GM18907 (cell line): ENCODE measurements around the gene PLEKHG2.

ENCODE experiments used
- ATAC-seq: cut with Tn5 transposase; IDR thresholded peaks from one replicate; pipeline ENCODE4 v1.9.1; 2021; ENCODE audit warnings: mild to moderate bottlenecking, moderate library complexity; ENCODE audit not compliant: unreplicated experiment

PLEKHG2 gene

DNA sequence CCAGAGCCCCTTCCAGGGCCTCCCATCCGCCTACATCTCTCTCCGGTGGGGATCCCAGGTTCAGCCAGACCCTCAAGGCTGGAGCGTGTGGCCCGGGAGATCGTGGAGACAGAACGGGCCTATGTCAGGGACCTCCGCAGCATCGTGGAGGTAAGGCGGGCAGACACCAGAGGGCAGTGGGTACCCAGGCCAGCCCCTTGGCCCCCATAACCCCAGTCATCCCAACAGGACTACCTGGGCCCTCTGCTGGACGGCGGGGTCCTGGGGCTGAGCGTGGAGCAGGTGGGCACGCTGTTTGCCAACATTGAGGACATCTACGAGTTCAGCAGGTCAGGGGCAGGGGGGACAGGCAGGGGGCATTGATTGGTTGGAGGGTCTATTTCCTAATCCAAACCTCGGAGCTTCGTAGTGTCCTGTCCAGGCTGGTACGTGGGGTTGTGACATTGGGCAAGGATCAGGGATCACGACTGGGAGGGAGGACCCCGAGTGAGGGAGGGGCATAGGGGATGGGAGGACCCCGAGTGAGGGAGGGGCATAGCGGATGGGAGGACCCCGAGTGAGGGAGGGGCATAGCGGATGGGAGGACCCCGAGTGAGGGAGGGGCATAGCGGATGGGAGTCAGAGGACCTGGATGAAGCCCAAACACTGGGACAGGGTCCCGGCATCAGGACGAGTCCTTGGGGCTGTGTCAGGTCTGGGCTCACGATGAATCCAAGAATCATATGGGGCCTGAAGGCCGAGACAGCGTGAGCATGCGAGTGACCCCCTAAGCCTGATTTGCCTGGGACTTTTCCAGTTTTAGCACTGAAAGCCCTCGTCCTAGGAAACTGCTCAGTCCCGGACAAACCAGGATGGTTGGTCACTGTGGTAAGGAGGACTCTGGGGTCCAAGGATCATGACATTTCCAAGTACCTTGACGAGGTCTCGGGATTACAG is 2.9 kb downstream of the PLEKHG2 start:
- no peak for ATAC-seq

GRCh38 chr19:39416152-39417120 is 4.0 kb downstream of the PLEKHG2 start:
- no peak for ATAC-seq

DNA sequence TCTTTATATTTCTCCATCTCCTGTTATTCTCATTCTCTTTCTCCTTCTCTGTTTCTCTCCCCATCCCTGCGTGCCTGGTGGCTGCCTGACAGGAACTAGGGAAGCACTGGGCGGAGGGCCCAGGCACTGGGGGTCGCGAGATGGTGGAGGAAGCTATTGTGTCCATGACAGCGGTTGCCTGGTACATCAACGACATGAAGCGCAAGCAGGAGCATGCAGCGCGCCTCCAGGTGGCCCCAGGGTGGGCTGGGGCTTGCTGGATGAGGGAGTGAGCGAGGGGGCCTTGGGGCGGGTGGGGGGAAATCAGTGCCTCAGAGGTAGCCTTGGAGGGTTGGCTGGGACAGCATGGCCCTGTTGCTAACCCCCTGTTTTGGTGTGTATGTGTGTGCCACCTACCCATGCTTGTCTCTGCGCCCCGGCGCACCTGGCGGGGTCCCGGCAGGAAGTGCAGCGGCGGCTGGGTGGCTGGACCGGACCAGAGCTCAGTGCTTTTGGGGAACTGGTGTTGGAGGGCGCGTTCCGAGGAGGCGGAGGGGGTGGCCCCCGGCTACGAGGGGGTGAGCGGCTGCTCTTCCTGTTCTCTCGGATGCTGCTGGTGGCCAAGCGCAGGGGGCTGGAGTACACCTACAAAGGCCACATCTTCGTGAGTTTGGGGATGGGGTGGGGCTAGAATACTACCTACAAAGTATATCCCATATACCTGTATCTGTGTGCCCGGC is 5.2 kb downstream of the PLEKHG2 start:
- ATAC-seq: no peak

DNA sequence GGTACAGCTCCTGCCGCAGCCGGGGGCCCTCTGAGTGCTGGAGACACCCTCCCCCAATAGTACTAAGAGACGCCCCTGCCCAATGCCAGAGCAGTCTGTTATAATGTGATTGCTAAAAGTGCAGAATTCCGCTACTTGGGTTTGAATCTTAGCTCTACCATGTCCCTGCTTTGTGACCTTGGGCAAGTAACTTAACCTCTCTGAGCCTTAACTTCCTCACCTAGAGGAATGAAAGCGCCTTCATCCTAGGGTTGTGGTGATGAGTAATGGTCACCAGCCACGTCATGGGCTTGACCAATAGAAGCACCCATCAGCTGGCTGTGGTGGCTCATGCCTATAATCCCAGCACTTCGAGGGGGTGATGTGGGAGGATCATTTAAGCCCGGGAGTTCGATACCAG is 6.5 kb downstream of the PLEKHG2 start:
- no peak for ATAC-seq

GRCh38 chr19:39420769-39421168 is 8.3 kb downstream of the PLEKHG2 start:
- ATAC-seq: no peak

- ATAC-seq: no peak
Observed at GRCh38 chr19:39422020-39422419, 9.6 kb downstream of the PLEKHG2 start.

GRCh38 chr19:39423258-39424086 is 11.0 kb downstream of the PLEKHG2 start:
- no peak for ATAC-seq

- no peak for ATAC-seq
Observed at GRCh38 chr19:39424934-39425333, 12.5 kb downstream of the PLEKHG2 start.

GRCh38 chr19:39425744-39426143 is 13.3 kb downstream of the PLEKHG2 start:
- ATAC-seq: no peak

DNA sequence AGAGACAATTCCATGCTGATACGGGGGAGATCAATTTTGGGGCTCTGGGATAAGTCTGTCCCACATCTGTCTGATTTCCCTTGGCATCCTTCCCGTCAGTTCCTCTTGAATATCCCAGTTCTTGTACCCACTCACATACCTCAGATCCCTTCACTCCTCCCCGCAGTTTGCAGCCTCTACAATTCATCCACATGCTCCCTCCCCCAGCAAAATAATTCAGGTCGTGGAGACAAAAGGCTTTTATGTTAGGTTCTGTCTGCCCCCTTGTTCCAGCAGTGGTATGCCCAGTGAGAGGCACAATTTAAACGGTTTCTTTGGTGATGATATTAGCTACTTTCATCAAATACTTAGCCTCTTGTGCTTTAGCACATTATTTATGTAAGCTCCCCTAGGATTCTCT is 13.7 kb downstream of the PLEKHG2 start:
- no peak for ATAC-seq

DNA sequence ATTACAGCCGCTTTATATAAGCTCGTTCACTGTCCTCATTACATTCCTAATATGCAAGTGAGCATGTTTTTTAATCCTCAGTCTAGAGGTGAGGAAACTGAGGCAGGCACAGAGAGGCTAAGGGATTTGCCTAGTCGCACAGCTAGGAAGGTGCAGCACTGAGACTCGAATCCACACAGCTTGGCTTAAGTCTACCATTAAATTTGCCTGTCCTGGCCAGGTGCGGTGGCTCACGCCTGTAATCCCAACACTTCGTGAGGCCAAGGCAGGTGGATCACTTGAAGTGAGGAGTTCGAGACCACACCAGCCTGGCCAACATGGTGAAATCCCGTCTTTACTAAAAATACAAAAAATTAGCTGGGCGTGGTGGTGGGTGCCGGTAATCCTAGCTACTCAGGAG is 15.2 kb downstream of the PLEKHG2 start:
- ATAC-seq: no peak

DNA sequence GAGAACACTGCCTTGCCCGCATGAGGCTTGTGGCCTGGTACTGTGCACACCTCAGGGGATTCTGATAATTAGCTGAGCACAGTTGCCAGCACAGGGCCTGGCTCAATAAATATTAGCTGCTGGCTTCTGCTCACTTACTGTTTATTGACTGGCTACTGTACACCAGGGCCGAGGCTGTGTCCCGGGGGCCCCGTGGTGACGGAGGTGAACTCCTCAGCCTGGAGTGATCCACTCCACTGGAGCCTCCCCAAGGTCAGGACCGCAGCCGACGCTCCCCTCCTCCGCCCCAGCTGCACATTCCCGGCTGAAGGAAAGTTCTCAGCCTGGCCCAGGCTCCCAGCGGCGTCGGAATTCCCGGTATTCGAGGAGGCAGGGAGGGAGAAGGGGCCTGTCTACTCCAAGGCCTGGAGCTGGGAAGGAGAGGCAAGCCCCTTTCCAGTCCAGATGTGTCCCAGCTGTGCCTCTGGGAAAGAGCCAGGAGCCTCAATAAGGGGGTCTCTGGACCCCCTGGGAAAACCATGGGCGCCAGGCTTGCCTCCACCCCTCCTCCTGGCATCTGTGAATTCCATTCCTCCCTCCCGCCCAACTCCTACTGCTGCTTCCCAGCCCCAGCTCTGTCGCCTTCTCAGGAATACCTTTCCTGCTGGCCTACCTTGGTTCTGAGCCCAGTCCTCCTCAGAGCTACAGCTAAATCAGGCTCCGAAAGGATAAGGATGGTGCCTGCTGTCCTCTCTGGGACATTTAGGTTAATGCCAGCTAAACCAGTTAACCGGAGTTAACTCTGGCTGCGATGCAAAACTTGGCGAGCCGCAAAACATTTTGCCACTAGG is 16.0 kb downstream of the PLEKHG2 start:
- ATAC-seq: no peak

GRCh38 chr19:39430675-39431593 is 18.5 kb downstream of the PLEKHG2 start:
- no peak for ATAC-seq

DNA sequence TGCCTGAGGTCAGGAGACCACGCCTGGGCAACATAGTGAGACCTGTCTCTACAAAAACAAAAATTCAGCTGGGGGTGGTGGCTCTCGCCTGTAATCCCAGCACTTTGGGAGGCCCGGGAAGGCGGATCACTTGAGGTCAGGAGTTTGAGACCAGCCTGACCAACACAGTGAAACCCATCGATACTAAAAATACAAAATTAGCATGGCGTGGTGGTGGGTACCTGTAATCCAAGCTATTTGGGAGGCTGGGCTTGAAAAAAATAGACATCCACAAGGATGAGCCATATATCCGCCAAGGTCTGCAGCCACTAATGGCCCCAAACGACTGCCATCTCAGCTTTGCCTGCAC is 20.2 kb downstream of the PLEKHG2 start:
- ATAC-seq: no peak

GRCh38 chr19:39433480-39434079 is 21.1 kb downstream of the PLEKHG2 start:
- ATAC-seq: no peak

- no peak for ATAC-seq
Observed at GRCh38 chr19:39434123-39435076, 21.9 kb downstream of the PLEKHG2 start.
